ENCODE measurements around the gene INHBE. TPM values are rescaled to one million over a fixed set of nuclear protein-coding genes. Genes with fewer than 3 reads are reported as not detected.
A peak's percentile ranks its signal among the peaks of the same experiment; 100 is the strongest.

Gene INHBE
- total and polyA plus RNA-seq, 2 of the 8 experiments (the other 6 are each of a cell fraction or from before 2014, with no cell fraction given) = 10.2 to 18.8 TPM

- peak overlapping the region in 1 of 4 experiments; percentile 69; a peak in 2 of 8 replicates for H3K4me3 ChIP-seq (ENCODE audit: extremely low read depth in 1 of 4, insufficient read depth in 2 of 4, low read depth in 3 of 4, low read length in 4 of 4)
- no peak overlapping the region for H3K18ac ChIP-seq (ENCODE audit: extremely low read depth, low read length)
- no peak overlapping the region for H2BK15ac ChIP-seq (ENCODE audit: low read length)
- peaks cover 3% of the 10 kb centered on the region for H3K79me1 ChIP-seq (ENCODE audit: low read depth, low read length)
- no peak overlapping the region for H4K5ac ChIP-seq (ENCODE audit: insufficient read length, low read depth, low read length)
- DNase-seq (ENCODE audit: low read depth in 1 of 2, low spot score in 2 of 2) (no peak), FAIRE-seq (no peak)
- no peak overlapping the region for H4K8ac ChIP-seq (ENCODE audit: extremely low read depth, insufficient read depth, low read length)
- no peaks in the 10 kb centered on the region for H3K36me3 ChIP-seq (ENCODE audit: control insufficient read depth in 2 of 4, insufficient read depth in 4 of 4, low read length in 3 of 4)
- H3K4ac ChIP-seq (replicated peaks; ENCODE audit: insufficient read length, low read depth, low read length) = no peak overlapping the region
- TF ChIP-seq ATF3 (IDR thresholded peaks at IDR 0.05; ENCODE audit: insufficient read depth, low read depth, low read length) (no peak), BACH1 (IDR thresholded peaks at IDR 0.05; ENCODE audit: low read length) (no peak), TAF7 (optimal IDR thresholded peaks at IDR 0.05; ENCODE audit: borderline replicate concordance, low read depth, low read length) (no peak), GTF2F1 (IDR thresholded peaks at IDR 0.05; ENCODE audit: borderline replicate concordance, low read depth, low read length) (no peak), TEAD4 (IDR thresholded peaks at IDR 0.05; ENCODE audit: low read depth, low read length) (no peak), MAFK (IDR thresholded peaks at IDR 0.05; ENCODE audit: low read depth, low read length) (no peak), KDM1A (IDR thresholded peaks at IDR 0.05; ENCODE audit: borderline replicate concordance, low read length) (no peak)
- ChIA-PET POLR2A (ENCODE audit: partially characterized antibody) (interaction anchor here (0.9 to 13.2 kb wide), 2 partner anchors 12 to 19 kb away, joined by 3 to 168 read pairs; partner anchors contain the start of gene INHBE), CTCF (ENCODE audit: partially characterized antibody) (interaction anchor here (1.3 to 7.7 kb wide), 4 partner anchors 21 to 218 kb away, joined by 3 to 112 read pairs (median 4); partner anchors contain the start of gene INHBE)
- peaks cover 3% of the 10 kb centered on the region; the same call in 1 of the 2 replicates for H3K23me2 ChIP-seq (ENCODE audit: low read depth, low read length)
- H3K9ac ChIP-seq (replicated peaks in 1 of 4; ENCODE audit: extremely low read depth in 1 of 4, low read depth in 3 of 4, low read length in 3 of 4) = no peak overlapping the region; a peak in 1 of 7 replicates
- no peak overlapping the region for H3K14ac ChIP-seq (ENCODE audit: insufficient read length)
- no peak overlapping the region for H2AK5ac ChIP-seq (ENCODE audit: low read depth, low read length)
- H2BK12ac ChIP-seq (ENCODE audit: low read depth, low read length) = no peak overlapping the region
- no peak overlapping the region for H4K91ac ChIP-seq (replicated peaks; ENCODE audit: insufficient read length, low read length)
- no peaks in the 10 kb centered on the region for H3K27me3 ChIP-seq (replicated peaks in 1 of 4; ENCODE audit: control insufficient read depth in 3 of 4, extremely low read depth in 1 of 4, insufficient read depth in 3 of 4, low read length in 3 of 4)
- H4K20me1 ChIP-seq (replicated peaks in 1 of 2; ENCODE audit: control insufficient read depth in 1 of 2, insufficient read depth in 2 of 2, low read length in 2 of 2) = no peaks in the 10 kb centered on the region
- H3K79me2 ChIP-seq (ENCODE audit: control insufficient read depth in 1 of 2, insufficient read depth in 2 of 2, low read length in 2 of 2) = peaks cover 0 to 14% of the 10 kb centered on the region in 2 experiments; a peak in 2 of 4 replicates
- no peak overlapping the region for H3K56ac ChIP-seq (replicated peaks; ENCODE audit: insufficient read length, low read depth, low read length)
- H3K9me3 ChIP-seq (ENCODE audit: insufficient read depth in 2 of 2, low read depth in 1 of 2, low read length in 1 of 2) = no peaks in the 10 kb centered on the region
- no peak overlapping the region for H2BK5ac ChIP-seq (ENCODE audit: low read depth, low read length)
- H3K4me2 ChIP-seq (ENCODE audit: insufficient read depth in 1 of 2, low read depth in 2 of 2, low read length in 2 of 2) = peak overlapping the region; percentile 37 to 57; a peak in 2 of 4 replicates
- no peak overlapping the region for H2BK20ac ChIP-seq (ENCODE audit: low read length)
- no peak overlapping the region for H3K27ac ChIP-seq (ENCODE audit: low read depth, low read length)
- no peak overlapping the region for H2BK120ac ChIP-seq (replicated peaks; ENCODE audit: low read depth, low read length)
- H2AFZ ChIP-seq (ENCODE audit: low read length) = 0 out of 2 replicates have a peak overlapping the region, but pooled peaks have one; percentile 31
- no peak overlapping the region for H3K23ac ChIP-seq (ENCODE audit: insufficient read length)
- 93% methylated on average over 11 of the region's 11 CpGs; no CpG with 5 or more reads in 1 of the 2 experiments for WGBS, 2 experiments (ENCODE audit: extremely low coverage in 1 of 2, insufficient coverage in 1 of 2, insufficient read length in 1 of 2, insufficient replicate concordance in 2 of 2, low coverage in 1 of 2, low lambda C conversion rate in 2 of 2, missing lambda C conversion rate in 1 of 2)
- peaks cover 0 to 5% (median 2%) of the 10 kb centered on the region in 4 experiments; a peak in 5 of 7 replicates for H3K4me1 ChIP-seq (replicated peaks in 1 of 4; ENCODE audit: control insufficient read depth in 3 of 4, insufficient read depth in 4 of 4, low read length in 3 of 4)
Measured at GRCh38 chr12:57431654-57432188, 23.4 kb upstream of the INHBE start.
